Measurements from ENCODE around the gene PDLIM7.

PDLIM7 gene

DNA sequence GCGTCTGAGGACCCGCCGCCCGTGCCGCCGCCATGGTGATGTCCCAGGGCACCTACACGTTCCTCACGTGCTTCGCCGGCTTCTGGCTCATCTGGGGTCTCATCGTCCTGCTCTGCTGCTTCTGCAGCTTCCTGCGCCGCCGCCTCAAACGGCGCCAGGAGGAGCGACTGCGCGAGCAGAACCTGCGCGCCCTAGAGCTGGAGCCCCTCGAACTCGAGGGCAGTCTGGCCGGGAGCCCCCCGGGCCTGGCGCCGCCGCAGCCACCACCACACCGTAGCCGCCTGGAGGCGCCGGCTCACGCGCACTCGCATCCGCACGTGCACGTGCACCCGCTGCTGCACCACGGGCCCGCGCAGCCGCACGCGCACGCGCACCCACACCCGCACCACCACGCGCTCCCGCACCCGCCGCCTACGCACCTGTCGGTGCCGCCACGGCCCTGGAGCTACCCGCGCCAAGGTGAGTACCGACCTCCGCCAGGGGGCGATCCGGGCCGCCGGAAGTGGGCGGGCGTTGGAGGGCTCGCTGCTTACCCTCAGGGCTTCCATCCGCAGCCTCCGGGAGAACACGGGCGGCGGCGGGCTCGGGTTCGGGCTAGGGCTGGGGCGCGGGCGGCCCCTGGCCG is 42.3 kb downstream of the PDLIM7 start:
- DNase-seq (ENCODE audit: low read depth in 1 of 2, low spot score in 1 of 2), result peak; percentile 83 to 86
- TF ChIP-seq POLR2AphosphoS5 (IDR thresholded peaks at IDR 0.05; ENCODE audit: low read depth), result no peak; the same call in 1 of the 2 replicates
- TF ChIP-seq SPI1 (IDR thresholded peaks at IDR 0.05; ENCODE audit: borderline replicate concordance, low read depth), result no peak
- TF ChIP-seq REST (IDR thresholded peaks at IDR 0.05; ENCODE audit: insufficient replicate concordance, low read depth), result peak; percentile 30
- peak; percentile 20 for TF ChIP-seq CTCF (IDR thresholded peaks at IDR 0.05; ENCODE audit: insufficient read depth, low read length)
- peak; percentile 34; the same call in 1 of the 2 replicates for TF ChIP-seq GABPA (IDR thresholded peaks at IDR 0.05; ENCODE audit: low read depth)
- H3K27ac ChIP-seq (replicated peaks), result peak overlapping the region; percentile 80
- peak overlapping the region; percentile 75 for H3K4me3 ChIP-seq (replicated peaks; ENCODE audit: insufficient read depth, low read length)
- no peaks in the 10 kb centered on the region for H3K27me3 ChIP-seq (ENCODE audit: insufficient read depth, poor library complexity, severe bottlenecking)

DNA sequence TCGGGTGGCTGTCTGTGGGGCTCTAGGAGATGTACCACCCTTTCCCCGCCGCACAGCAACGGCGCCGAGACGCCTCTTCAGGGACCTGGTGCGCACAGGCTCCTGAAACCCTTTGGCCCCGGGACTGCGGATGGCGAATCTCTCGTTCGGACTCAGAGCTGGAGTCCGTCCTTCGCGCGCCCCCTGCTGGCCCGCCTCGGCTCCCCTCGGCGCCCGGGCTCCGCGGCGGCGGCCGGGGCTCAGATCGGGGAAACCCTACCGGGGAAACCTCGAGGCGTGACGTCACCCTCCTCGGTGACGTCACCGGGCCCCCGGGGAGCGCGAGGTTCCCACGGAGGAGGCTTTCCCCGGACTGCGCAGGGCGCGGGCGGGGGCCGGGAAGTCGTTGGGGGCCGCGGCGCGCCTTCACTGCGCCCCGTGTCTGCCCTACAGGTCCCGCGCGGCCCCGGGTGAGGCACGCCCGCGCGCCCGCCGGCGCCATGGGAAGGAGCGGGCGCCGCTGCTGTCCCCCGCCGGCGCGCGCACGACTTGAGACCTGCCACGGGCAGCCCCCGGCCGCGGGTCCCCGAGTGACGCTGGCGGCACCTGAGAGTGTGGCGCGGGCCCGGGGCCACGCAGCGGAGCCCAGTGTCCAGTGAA is 42.9 kb downstream of the PDLIM7 start:
- DNase-seq (ENCODE audit: low read depth in 1 of 2, low spot score in 1 of 2), result peak; percentile 79 to 90
- Histone ChIP-seq H3K4me3 (replicated peaks; ENCODE audit: insufficient read depth, low read length) (peak overlapping the region; percentile 75), H3K27me3 (ENCODE audit: insufficient read depth, poor library complexity, severe bottlenecking) (no peaks in the 10 kb centered on the region), H3K27ac (replicated peaks) (peak overlapping the region; percentile 80)
- TF ChIP-seq SPI1 (IDR thresholded peaks at IDR 0.05; ENCODE audit: borderline replicate concordance, low read depth), result no peak
- no peak for TF ChIP-seq POLR2AphosphoS5 (IDR thresholded peaks at IDR 0.05; ENCODE audit: low read depth)
- TF ChIP-seq GABPA (IDR thresholded peaks at IDR 0.05; ENCODE audit: low read depth), result 0 out of 2 replicates have a peak, but pooled peaks have one; percentile 19
- peak; percentile 70 for TF ChIP-seq CTCF (IDR thresholded peaks at IDR 0.05; ENCODE audit: insufficient read depth, low read length)
- TF ChIP-seq REST (IDR thresholded peaks at IDR 0.05; ENCODE audit: insufficient replicate concordance, low read depth), result no peak

DNA sequence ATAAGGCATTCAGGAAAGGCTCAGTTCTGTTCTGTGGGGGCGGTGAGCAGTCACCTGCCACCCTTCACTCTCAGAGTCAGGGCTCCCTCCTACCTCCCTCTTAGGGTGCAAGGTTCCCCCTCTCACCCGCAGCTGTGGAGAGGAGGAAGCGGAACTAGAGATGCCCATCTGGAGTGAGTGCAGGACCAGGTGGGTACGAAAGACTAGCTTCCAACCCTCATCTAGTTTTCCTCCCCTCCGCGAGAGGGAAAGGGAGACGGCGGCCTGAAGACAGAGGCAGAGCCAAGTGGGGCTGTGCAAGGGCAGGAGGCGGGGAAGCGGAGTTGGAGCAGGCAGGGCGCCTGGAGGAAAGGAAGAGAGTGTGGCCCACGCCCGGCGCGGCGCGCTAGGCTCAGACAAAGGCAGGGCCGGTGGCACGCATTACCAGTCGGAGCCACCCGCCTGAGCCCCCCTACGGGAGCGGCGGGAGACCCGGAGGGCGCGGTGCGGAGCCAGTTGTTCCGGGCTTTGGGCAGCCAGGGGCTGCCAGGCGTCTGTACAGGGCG is 43.5 kb downstream of the PDLIM7 start:
- H3K27ac ChIP-seq (replicated peaks), result peak overlapping the region; percentile 43
- peak overlapping the region; percentile 75 for H3K4me3 ChIP-seq (replicated peaks; ENCODE audit: insufficient read depth, low read length)
- TF ChIP-seq REST (IDR thresholded peaks at IDR 0.05; ENCODE audit: insufficient replicate concordance, low read depth) (no peak), POLR2AphosphoS5 (IDR thresholded peaks at IDR 0.05; ENCODE audit: low read depth) (peak; percentile 74), CTCF (IDR thresholded peaks at IDR 0.05; ENCODE audit: insufficient read depth, low read length) (no peak), GABPA (IDR thresholded peaks at IDR 0.05; ENCODE audit: low read depth) (no peak), SPI1 (IDR thresholded peaks at IDR 0.05; ENCODE audit: borderline replicate concordance, low read depth) (peak; percentile 30; the same call in 1 of the 2 replicates)
- no peaks in the 10 kb centered on the region for H3K27me3 ChIP-seq (ENCODE audit: insufficient read depth, poor library complexity, severe bottlenecking)
- DNase-seq (ENCODE audit: low read depth in 1 of 2, low spot score in 1 of 2), result peak; percentile 68 to 76

Measured in HL-60 (cell line).